Natural killer cell (primary cell): ENCODE data around the gene ZMIZ1. TPM values are rescaled to one million over a fixed set of nuclear protein-coding genes. Genes with fewer than 3 reads are reported as not detected.

Experiments
- ATAC-seq, 3 donors: fragments of 150-1000 bp in 2 of 3; fragments of 200-7000 bp in 1 of 3; cut with Tn5 transposase; 1 replicate in 1 of 3; 2 replicates in 2 of 3; pipeline ENCODE4 v1.10.0; 2021; ENCODE audit warnings: mild to moderate bottlenecking in 2 of 3, moderate library complexity in 2 of 3
- DNase-seq, 2 donors: peaks; one replicate each; pipeline versions ENCODE4 v3.0.0 to v3.0.0-alpha.2; 2013 to 2021; ENCODE audit warnings: mixed read lengths in 1 of 2
- H3K27ac ChIP-seq: one replicate; pipeline ENCODE4 v1.5.1; 2013; ENCODE audit warnings: mild to moderate bottlenecking, low read length
- H3K27me3 ChIP-seq: one replicate; pipeline ENCODE4 v1.6.1; 2013; ENCODE audit warnings: low read length; ENCODE audit not compliant: control insufficient read depth, insufficient read depth
- H3K36me3 ChIP-seq: one replicate; pipeline ENCODE4 v1.6.1; 2013; ENCODE audit warnings: low read length; ENCODE audit not compliant: control insufficient read depth, insufficient read depth
- H3K4me1 ChIP-seq: one replicate; pipeline ENCODE4 v1.6.1; 2013; ENCODE audit warnings: low read length; ENCODE audit not compliant: control insufficient read depth, insufficient read depth
- H3K4me3 ChIP-seq: one replicate; pipeline ENCODE4 v1.5.1; 2013; ENCODE audit warnings: low read length
- H3K9me3 ChIP-seq: one replicate; pipeline ENCODE4 v1.6.1; 2013; ENCODE audit warnings: low read length; ENCODE audit not compliant: control insufficient read depth, insufficient read depth
- H3K27ac Mint-ChIP-seq, 2 donors: one replicate each; pipeline ENCODE4 v1.8.0; 2022; ENCODE audit warnings: mild to moderate bottlenecking in 2 of 2, mixed read lengths in 2 of 2, moderate library complexity in 1 of 2
- H3K27me3 Mint-ChIP-seq, 2 donors: one replicate each; pipeline ENCODE4 v1.8.0; 2022; ENCODE audit warnings: low read depth in 2 of 2, mixed read lengths in 2 of 2
- H3K36me3 Mint-ChIP-seq: one replicate; pipeline ENCODE4 v1.8.0; 2022; ENCODE audit warnings: mixed read lengths
- H3K4me1 Mint-ChIP-seq, 2 donors: one replicate each; pipeline ENCODE4 v1.8.0; 2022; ENCODE audit warnings: mixed read lengths in 2 of 2
- H3K4me3 Mint-ChIP-seq: one replicate; pipeline ENCODE4 v1.8.0; 2022; ENCODE audit warnings: mild to moderate bottlenecking, moderate library complexity, mixed read lengths
- H3K9me3 Mint-ChIP-seq, 2 donors: one replicate each; pipeline ENCODE4 v1.8.0; 2022; ENCODE audit warnings: mixed read lengths in 2 of 2
- WGBS: methylation state at CpG from one replicate; pipeline ENCODE4 v1.1.7; 2013; ENCODE audit warnings: missing lambda C conversion rate; ENCODE audit not compliant: insufficient coverage; 5-methylcytosine and 5-hydroxymethylcytosine counted together
- intact Hi-C: fragments of 100-400 bp; cut with micrococcal nuclease; formaldehyde crosslinking; loops from one replicate; pipeline ENCODE4 v1.14.2; 2022
- total RNA-seq, 4 donors: library from RNA; stranded (reverse); fragments of 120-200 nt in 1 of 4; gene quantifications; one replicate each; pipeline versions ENCODE4 v1.2.3 to v1.2.4, GENCODE V29; 2013 to 2022
- TF ChIP-seq, protein P1 (sequence below): fragments of 200-600 bp; IDR thresholded peaks from one replicate; pipeline ENCODE4 v1.8.0; 2022; ENCODE audit warnings: antibody characterized with exemption

Gene ZMIZ1
- total RNA-seq, 3 donors from 2014 or later (not counting 1 experiment from before 2014, with no cell fraction given), result 36.5 to 51.5 (median 37.9) TPM

DNA sequence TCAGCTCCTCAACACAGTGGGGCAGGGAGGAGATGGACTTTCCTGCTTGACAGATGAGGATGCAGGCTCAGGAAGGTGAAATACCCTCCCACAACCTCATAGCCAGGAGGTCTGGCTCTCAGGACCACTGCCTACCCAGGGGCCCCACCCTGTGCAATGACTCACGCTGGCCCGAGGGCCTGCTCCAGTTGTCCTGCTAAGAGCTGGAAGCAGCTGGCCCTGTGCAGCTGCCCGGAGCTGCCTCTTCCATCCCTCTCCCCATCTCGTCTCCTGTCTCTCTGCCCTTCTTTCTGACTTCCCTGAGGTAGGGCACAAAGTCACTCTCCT is 123.9 kb downstream of the ZMIZ1 start:
- no peak for ATAC-seq
- DNase-seq, result no peak
- Histone ChIP-seq H3K36me3 (no peaks in the 10 kb centered on the region), H3K4me3 (no peak overlapping the region), H3K27ac (no peak overlapping the region), H3K9me3 (no peaks in the 10 kb centered on the region), H3K27me3 (no peaks in the 10 kb centered on the region), H3K4me1 (peaks cover 12% of the 10 kb centered on the region)
- Mint-ChIP-seq H3K4me1 (peaks cover 17 to 21% of the 10 kb centered on the region in 2 donors), H3K9me3 (no peaks in the 10 kb centered on the region), H3K4me3 (no peak overlapping the region), H3K36me3 (no peaks in the 10 kb centered on the region), H3K27me3 (no peaks in the 10 kb centered on the region), H3K27ac (peak overlapping the region in 1 of 2 donors; percentile 27)
- intact Hi-C loops, result no loop called here
- TF ChIP-seq, protein P1, sequence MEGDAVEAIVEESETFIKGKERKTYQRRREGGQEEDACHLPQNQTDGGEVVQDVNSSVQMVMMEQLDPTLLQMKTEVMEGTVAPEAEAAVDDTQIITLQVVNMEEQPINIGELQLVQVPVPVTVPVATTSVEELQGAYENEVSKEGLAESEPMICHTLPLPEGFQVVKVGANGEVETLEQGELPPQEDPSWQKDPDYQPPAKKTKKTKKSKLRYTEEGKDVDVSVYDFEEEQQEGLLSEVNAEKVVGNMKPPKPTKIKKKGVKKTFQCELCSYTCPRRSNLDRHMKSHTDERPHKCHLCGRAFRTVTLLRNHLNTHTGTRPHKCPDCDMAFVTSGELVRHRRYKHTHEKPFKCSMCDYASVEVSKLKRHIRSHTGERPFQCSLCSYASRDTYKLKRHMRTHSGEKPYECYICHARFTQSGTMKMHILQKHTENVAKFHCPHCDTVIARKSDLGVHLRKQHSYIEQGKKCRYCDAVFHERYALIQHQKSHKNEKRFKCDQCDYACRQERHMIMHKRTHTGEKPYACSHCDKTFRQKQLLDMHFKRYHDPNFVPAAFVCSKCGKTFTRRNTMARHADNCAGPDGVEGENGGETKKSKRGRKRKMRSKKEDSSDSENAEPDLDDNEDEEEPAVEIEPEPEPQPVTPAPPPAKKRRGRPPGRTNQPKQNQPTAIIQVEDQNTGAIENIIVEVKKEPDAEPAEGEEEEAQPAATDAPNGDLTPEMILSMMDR, result no peak
- WGBS, result 84% methylated on average over 4 of the region's 4 CpGs

DNA sequence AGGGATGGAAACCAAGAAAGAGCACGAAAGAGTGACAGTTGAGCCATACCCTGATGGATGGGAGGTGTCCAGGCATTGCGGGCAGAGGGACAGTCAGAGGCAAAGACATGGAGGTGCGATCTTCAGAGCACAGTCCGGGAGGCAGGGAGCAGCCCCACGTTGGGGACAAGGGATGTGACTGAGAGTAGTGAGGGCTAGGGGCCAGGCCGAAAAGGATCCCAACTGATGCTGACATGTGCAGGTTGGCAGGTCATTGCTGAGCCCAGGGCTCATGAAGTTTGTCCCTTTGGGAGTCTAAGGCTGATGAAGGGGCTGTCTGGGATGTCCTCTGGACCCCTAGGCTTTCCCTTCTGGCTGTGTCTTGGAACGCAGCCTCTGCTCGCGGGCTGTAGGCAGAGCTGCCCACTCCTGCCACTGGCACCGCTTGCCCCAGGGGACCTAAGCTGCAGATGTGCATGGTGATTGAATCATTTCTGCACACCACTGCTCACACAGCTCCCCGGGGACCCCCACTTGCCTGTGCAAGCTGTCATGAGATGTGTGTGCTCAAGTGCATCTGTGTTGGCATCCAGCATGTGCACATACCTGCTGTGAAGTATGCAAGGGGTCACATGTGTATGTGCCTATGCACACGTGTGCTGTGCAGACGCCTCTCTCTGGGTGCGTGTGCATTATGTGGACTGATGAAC is 125.1 kb downstream of the ZMIZ1 start:
- H3K9me3 ChIP-seq, result no peaks in the 10 kb centered on the region
- H3K9me3 Mint-ChIP-seq, result no peaks in the 10 kb centered on the region
- H3K4me1 ChIP-seq, result peaks cover 12% of the 10 kb centered on the region
- no peak overlapping the region for H3K27ac Mint-ChIP-seq
- no peak for ATAC-seq
- no peaks in the 10 kb centered on the region for H3K27me3 ChIP-seq
- TF ChIP-seq, protein P1, result no peak
- peaks cover 17 to 20% of the 10 kb centered on the region in 2 donors for H3K4me1 Mint-ChIP-seq
- 73% methylated on average over 14 of the region's 14 CpGs for WGBS
- intact Hi-C loops, result no loop called here
- no peaks in the 10 kb centered on the region for H3K27me3 Mint-ChIP-seq
- DNase-seq, result no peak
- H3K4me3 Mint-ChIP-seq, result no peak overlapping the region
- H3K36me3 Mint-ChIP-seq, result no peaks in the 10 kb centered on the region
- no peak overlapping the region for H3K27ac ChIP-seq
- no peak overlapping the region for H3K4me3 ChIP-seq
- no peaks in the 10 kb centered on the region for H3K36me3 ChIP-seq

DNA sequence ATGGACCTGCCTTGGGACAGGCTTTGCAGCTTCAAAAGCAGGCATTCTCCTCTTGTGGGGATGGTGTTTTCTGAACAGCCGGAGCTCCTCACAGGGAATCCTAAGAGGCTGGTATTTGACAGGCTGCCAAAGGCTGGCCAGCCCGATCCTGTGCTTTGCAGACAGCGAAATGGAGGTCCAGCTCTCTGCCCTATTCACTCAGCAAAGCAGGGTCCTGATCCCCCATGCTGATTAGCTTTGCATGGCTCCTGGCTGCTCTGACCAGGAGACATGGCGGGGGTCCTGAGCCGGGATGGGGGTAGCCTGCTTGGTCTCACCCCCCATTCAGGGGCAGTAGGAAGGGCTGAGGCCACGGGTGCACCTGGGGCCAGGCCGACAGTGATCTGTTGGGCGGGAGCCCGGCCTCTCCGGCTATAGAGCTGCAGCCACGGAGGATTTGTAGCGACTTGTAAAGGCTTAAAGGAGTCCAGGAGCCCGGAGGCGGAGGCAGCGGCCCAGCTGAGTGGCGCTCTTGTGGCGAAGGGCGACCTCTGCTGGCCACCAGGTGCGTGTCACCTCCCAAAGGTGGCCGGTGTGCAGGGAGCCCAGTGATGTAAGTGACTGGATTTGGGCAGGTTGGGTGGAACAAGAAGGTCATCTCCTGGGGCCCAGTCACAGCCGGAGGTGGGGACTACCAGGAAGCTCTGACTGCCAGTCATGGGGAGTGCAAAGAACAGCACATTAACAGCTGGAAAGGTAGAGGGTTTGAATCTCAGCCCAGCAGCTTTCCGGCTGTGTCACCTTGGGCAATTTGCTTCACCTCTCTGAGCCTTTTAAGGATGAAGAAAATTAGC is 126.5 kb downstream of the ZMIZ1 start:
- Mint-ChIP-seq H3K9me3 (no peaks in the 10 kb centered on the region), H3K4me3 (no peak overlapping the region), H3K27me3 (no peaks in the 10 kb centered on the region), H3K27ac (peak overlapping the region; percentile 45 to 53), H3K36me3 (no peaks in the 10 kb centered on the region), H3K4me1 (peaks cover 12 to 17% of the 10 kb centered on the region in 2 donors)
- no peaks in the 10 kb centered on the region for H3K27me3 ChIP-seq
- ATAC-seq, result peak; percentile 85 to 97 (median 91)
- DNase-seq, result peak; percentile 74 to 88
- 28% methylated on average over 22 of the region's 22 CpGs for WGBS
- no peaks in the 10 kb centered on the region for H3K9me3 ChIP-seq
- TF ChIP-seq, protein P1, result peak; percentile 96
- H3K36me3 ChIP-seq, result no peaks in the 10 kb centered on the region
- H3K27ac ChIP-seq, result no peak overlapping the region
- intact Hi-C loops, result loop anchor here (1.0 to 5.0 kb wide), 3 partner anchors 342 to 1148 kb away; no protein-coding TSS in a partner anchor
- no peak overlapping the region for H3K4me3 ChIP-seq
- peaks cover 12% of the 10 kb centered on the region for H3K4me1 ChIP-seq
